ENCODE measurements around the gene CDC42EP2.

CDC42EP2 gene

GRCh38 chr11:65363770-65364169 is 49.1 kb downstream of the CDC42EP2 start:
- TF ChIP-seq CTCF (IDR thresholded peaks at IDR 0.05; ENCODE audit: insufficient read depth, low read depth, low read length, missing control alignments), result no peak
- no peak overlapping the region for H3K4me3 ChIP-seq (ENCODE audit: low read depth, low read length)
- DNase-seq (ENCODE audit: low read depth), result no peak

- TF ChIP-seq CTCF (IDR thresholded peaks at IDR 0.05; ENCODE audit: insufficient read depth, low read depth, low read length, missing control alignments), result peak; percentile 77
- H3K4me3 ChIP-seq (ENCODE audit: low read depth, low read length), result no peak overlapping the region
- DNase-seq (ENCODE audit: low read depth), result peak; percentile 77
These were observed 51.7 kb downstream of the CDC42EP2 start for GRCh38 chr11:65366340-65366773.

GRCh38 chr11:65370659-65371049 is 56.0 kb downstream of the CDC42EP2 start:
- no peak overlapping the region for H3K4me3 ChIP-seq (ENCODE audit: low read depth, low read length)
- TF ChIP-seq CTCF (IDR thresholded peaks at IDR 0.05; ENCODE audit: insufficient read depth, low read depth, low read length, missing control alignments), result no peak
- DNase-seq (ENCODE audit: low read depth), result no peak

All from GM12865 (cell line).